AG04449 (cell line): ENCODE data around the gene IQSEC2.
A peak's percentile ranks its signal among the peaks of the same experiment; 100 is the strongest.

Experiments used
- CTCF ChIA-PET: fragments of 350-600 bp; formaldehyde crosslinking; extraction: SDS; loops from one replicate; lab custom pipeline; 2021; ENCODE audit warnings: antibody characterized with exemption; lab: Yijun Ruan, JAX
- POLR2A ChIA-PET: fragments of 400-600, 350-600 bp; formaldehyde crosslinking; extraction: SDS; loops from one replicate; lab custom pipeline; 2020; ENCODE audit warnings: antibody characterized with exemption, inconsistent platforms; lab: Yijun Ruan, JAX
- DNase-seq: peaks from one replicate; pipeline ENCODE4 v3.0.0-alpha.2; 2010; ENCODE audit warnings: low read depth, low spot score
- H3K4me3 ChIP-seq: 2 replicates; pipeline ENCODE4 v1.5.1; 2011; ENCODE audit warnings: low read depth, mild to moderate bottlenecking, control low read depth, low read length
- CTCF ChIP-seq: IDR thresholded peaks from one replicate; pipeline ENCODE4 v1.5.1; 2011; ENCODE audit warnings: mild to moderate bottlenecking, moderate library complexity, low read length, control low read depth, inconsistent platforms; ENCODE audit not compliant: insufficient read depth; ENCODE audit errors: missing control alignments

Gene IQSEC2

DNA sequence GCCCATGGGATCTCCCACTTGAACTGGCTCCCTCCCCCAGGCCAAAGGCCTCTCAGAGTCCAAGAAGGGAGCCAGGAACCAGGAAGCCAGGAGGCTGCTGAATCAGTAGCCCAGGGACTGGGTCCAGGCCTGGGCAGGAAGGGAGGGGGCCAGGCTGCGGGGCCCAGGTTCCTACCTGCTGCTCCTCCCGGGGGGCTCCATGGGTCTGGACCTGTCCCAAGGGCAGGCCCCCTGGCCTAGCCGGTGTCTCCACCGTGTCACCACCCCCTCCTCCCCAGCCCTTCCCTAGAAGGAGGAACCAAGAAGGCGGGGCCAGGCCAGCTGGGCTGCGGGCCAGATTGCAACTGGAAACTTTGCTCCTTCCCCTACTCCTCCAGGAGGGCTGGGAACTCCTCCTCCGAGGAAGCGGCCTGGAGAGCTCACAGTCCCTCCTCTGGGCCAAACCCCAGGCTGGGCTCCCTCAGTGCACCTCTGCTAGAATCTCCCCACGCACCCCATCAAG lies at the start of gene IQSEC2:
Gene IQSEC2, minus strand, starts transcription at position 264 of the 502 bp plus-strand sequence.
- CTCF ChIA-PET = interaction anchor here (0.9 to 5.3 kb wide), 6 partner anchors 9 to 32 kb away, joined by 3 to 46 read pairs (median 4); no protein-coding TSS in a partner anchor
- POLR2A ChIA-PET = no interaction called here
- H3K4me3 ChIP-seq = peak within 1 kb of the TSS; percentile 55
- no peak for TF ChIP-seq CTCF
- DNase-seq = no peak

DNA sequence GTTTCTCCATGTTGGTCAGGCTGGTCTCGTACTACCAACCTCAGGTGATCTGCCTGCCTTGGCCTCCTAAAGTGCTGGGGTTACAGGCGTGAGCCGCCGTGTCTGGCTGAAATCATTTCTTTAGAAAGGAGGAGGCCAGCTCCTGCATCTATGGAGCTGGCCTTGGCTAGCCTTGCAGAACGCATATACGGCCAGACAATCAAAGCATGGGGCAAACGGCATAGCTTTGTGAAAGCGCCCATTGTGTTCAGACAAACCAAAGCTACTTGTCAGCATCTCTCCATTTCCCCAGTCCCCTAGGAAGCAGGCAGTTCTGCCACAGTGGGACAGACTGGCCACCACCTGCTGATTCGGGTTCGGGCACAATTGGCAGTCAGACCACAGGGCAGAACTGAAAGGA lies 48.9 kb upstream of the IQSEC2 start:
- no peak for TF ChIP-seq CTCF
- no peak overlapping the region for H3K4me3 ChIP-seq
- CTCF ChIA-PET = interaction anchor here (1.5 to 10.3 kb wide), 5 partner anchors 11 to 116 kb away, joined by 5 to 86 read pairs (median 22); no protein-coding TSS in a partner anchor
- no peak for DNase-seq
- POLR2A ChIA-PET = no interaction called here

DNA sequence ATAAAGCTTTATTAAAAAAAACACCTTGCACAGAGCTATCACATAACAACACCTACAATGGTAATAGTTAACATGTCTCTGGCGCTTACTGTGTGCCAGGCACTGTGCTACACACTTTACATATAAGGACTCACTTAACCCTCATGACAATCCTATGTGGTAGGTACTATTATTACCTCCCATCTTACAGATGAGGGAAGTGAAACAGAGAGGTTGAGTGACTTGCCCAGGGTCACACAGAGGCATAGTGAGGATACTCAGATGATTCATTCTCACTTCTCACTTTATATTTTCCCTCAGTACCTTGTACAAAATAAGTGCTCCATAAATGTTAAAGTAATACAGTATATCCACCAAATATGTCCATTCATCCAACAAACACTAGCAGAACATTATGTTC lies 43.4 kb upstream of the IQSEC2 start:
- H3K4me3 ChIP-seq = no peak overlapping the region
- POLR2A ChIA-PET = no interaction called here
- TF ChIP-seq CTCF = no peak
- CTCF ChIA-PET = no interaction called here
- no peak for DNase-seq

- ChIA-PET POLR2A (no interaction called here), CTCF (interaction anchor here (1.0 to 1.2 kb wide), 2 partner anchors 11 kb away, joined by 3 to 4 read pairs; no protein-coding TSS in a partner anchor)
- no peak overlapping the region for H3K4me3 ChIP-seq
- no peak for DNase-seq
- TF ChIP-seq CTCF = no peak
Measured at GRCh38 chrX:53324085-53324484, 42.7 kb upstream of the IQSEC2 start.

DNA sequence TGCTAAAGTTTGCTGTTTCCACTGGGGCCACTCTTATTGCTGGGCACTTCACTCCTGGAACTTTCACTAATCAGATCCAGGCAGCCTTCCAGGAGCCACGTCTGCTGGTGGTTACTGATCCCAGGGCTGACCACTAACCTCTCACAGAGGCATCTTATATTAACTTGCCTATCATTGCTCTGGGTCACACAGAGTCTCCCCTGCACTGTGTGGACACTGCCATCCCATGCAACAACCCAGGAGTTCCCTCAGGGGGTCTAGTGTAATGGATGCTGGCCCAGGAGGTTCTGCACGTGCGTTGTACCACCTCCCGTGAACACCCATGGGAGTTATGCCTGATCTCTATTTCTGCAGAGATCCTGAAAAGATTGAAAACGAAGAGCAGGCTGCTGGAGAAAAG lies 41.8 kb upstream of the IQSEC2 start:
- no peak for TF ChIP-seq CTCF
- ChIA-PET POLR2A (no interaction called here), CTCF (interaction anchor here (1.0 to 1.2 kb wide), 2 partner anchors 11 to 12 kb away, joined by 3 to 4 read pairs; no protein-coding TSS in a partner anchor)
- no peak overlapping the region for H3K4me3 ChIP-seq
- DNase-seq = no peak

- no peak overlapping the region for H3K4me3 ChIP-seq
- CTCF ChIA-PET = interaction anchor here (0.8 to 7.1 kb wide), 3 partner anchors 9 to 10 kb away, joined by 3 to 86 read pairs (median 3); no protein-coding TSS in a partner anchor
- no peak for DNase-seq
- TF ChIP-seq CTCF = no peak
- POLR2A ChIA-PET = interaction anchor here (0.6 kb wide), 1 partner anchor 174 kb away, joined by 3 read pairs; no protein-coding TSS in a partner anchor
Measured at GRCh38 chrX:53321943-53322497, 40.6 kb upstream of the IQSEC2 start.
